Mucosa of rectum (tissue), 2 donors: ENCODE measurements around the gene ZNF154.

Source experiments
- H3K27ac ChIP-seq, 2 donors: one replicate each; pipeline ENCODE4 v1.7.0; 2013; ENCODE audit warnings: inconsistent platforms in 2 of 2, low read depth in 2 of 2, low read length in 2 of 2
- H3K27me3 ChIP-seq, 2 donors: one replicate each; pipeline ENCODE4 v1.7.0; 2013; ENCODE audit warnings: low read length in 2 of 2; ENCODE audit not compliant: control insufficient read depth in 2 of 2, insufficient read depth in 2 of 2
- H3K36me3 ChIP-seq, 2 donors: one replicate each; pipeline ENCODE4 v1.7.0; 2013; ENCODE audit warnings: low read length in 2 of 2; ENCODE audit not compliant: control insufficient read depth in 2 of 2, insufficient read depth in 2 of 2
- H3K4me1 ChIP-seq, 2 donors: one replicate each; pipeline ENCODE4 v1.7.0; 2013; ENCODE audit warnings: low read length in 2 of 2, mild to moderate bottlenecking in 1 of 2; ENCODE audit not compliant: control insufficient read depth in 2 of 2, insufficient read depth in 2 of 2
- H3K4me3 ChIP-seq, 2 donors: one replicate each; pipeline ENCODE4 v1.7.0; 2013; ENCODE audit warnings: low read length in 2 of 2
- H3K9ac ChIP-seq, 2 donors: one replicate each; pipeline ENCODE4 v1.7.0; 2013; ENCODE audit warnings: low read length in 2 of 2, low read depth in 1 of 2, mild to moderate bottlenecking in 1 of 2
- H3K9me3 ChIP-seq, 2 donors: one replicate each; pipeline ENCODE4 v1.7.0; 2013; ENCODE audit warnings: low read length in 2 of 2; ENCODE audit not compliant: control insufficient read depth in 2 of 2
- donor health status: healthy.
- donor health status: Normal muscosa, but diverticular disease.

The ZNF154 gene

DNA sequence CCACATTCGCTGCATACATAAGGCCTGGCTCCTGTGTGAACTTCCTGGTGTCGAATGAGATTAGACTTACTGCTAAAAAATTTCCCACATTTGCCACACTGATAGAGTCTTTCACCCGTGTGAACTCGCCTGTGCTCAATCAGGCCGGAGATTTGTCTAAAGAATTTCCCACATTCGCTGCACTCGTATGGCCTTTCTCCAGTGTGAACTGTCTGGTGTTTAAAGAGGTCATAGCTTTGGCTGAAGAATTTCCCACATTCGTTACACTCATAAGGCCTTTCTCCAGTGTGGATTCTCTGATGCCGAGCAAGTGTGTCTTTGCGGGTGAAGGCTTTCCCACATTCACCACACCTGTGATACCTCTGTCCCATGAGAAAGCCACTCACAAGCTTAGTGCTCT, 11.9 kb upstream of the ZNF154 start:
- H3K9me3 ChIP-seq: peaks cover 24 to 53% of the 10 kb centered on the region in 2 donors
- H3K9ac ChIP-seq: no peak overlapping the region
- no peaks in the 10 kb centered on the region for H3K27me3 ChIP-seq
- no peaks in the 10 kb centered on the region for H3K4me1 ChIP-seq
- no peak overlapping the region for H3K4me3 ChIP-seq
- H3K27ac ChIP-seq: no peak overlapping the region
- H3K36me3 ChIP-seq: peaks cover 22 to 43% of the 10 kb centered on the region in 2 donors

GRCh38 chr19:57719901-57720519, 11.0 kb upstream of the ZNF154 start:
- no peaks in the 10 kb centered on the region for H3K27me3 ChIP-seq
- peaks cover 27 to 53% of the 10 kb centered on the region in 2 donors for H3K9me3 ChIP-seq
- no peak overlapping the region for H3K4me3 ChIP-seq
- H3K9ac ChIP-seq: no peak overlapping the region
- no peak overlapping the region for H3K27ac ChIP-seq
- no peaks in the 10 kb centered on the region for H3K4me1 ChIP-seq
- peaks cover 22 to 43% of the 10 kb centered on the region in 2 donors for H3K36me3 ChIP-seq

DNA sequence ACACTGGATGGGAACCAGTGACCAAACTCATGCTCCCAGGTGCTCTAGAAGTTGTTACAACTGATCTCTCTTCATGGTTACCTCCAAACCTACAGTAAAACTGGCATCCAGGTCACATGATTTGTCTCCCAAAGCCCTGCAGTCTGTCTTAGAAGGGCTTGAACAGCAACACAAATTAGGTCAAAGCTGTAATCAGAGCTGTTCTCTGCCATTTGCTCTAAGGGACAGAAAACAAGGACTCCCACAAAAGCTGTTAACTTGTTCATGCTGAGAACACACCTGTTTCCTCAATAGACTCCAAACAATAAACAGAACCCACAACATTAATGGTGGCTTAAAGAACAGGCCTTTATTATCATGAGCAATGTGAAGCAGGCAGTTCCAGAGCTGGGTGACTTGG, 10.4 kb upstream of the ZNF154 start:
- Histone ChIP-seq H3K4me3 (no peak overlapping the region), H3K4me1 (no peaks in the 10 kb centered on the region), H3K27ac (no peak overlapping the region), H3K9ac (no peak overlapping the region), H3K27me3 (no peaks in the 10 kb centered on the region), H3K36me3 (peaks cover 22 to 43% of the 10 kb centered on the region in 2 donors), H3K9me3 (peaks cover 31 to 53% of the 10 kb centered on the region in 2 donors)

DNA sequence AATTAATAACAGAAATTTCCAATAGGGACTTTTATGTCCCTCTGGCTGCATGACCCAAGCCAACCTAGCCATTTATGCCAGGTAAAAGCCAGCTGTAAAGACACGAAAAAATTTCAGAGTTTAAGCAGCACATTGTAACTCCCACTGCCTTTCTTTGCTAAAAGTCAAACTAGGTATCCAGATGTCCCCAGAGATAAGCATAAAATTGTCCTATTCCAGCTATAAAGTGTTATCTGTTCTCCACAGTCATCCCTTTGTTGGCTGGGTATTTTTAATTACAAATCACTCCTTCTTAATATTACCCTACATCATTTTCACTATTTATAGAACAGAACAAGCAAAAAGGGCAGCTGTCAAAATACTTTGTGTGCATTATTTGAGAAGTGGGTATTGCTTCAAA, 3.2 kb upstream of the ZNF154 start:
- peaks cover 15 to 20% of the 10 kb centered on the region in 2 donors for H3K9me3 ChIP-seq
- no peaks in the 10 kb centered on the region for H3K27me3 ChIP-seq
- H3K9ac ChIP-seq: no peak overlapping the region
- no peak overlapping the region for H3K27ac ChIP-seq
- peaks cover 0 to 7% of the 10 kb centered on the region in 2 donors for H3K36me3 ChIP-seq
- H3K4me3 ChIP-seq: no peak overlapping the region
- H3K4me1 ChIP-seq: no peaks in the 10 kb centered on the region

DNA sequence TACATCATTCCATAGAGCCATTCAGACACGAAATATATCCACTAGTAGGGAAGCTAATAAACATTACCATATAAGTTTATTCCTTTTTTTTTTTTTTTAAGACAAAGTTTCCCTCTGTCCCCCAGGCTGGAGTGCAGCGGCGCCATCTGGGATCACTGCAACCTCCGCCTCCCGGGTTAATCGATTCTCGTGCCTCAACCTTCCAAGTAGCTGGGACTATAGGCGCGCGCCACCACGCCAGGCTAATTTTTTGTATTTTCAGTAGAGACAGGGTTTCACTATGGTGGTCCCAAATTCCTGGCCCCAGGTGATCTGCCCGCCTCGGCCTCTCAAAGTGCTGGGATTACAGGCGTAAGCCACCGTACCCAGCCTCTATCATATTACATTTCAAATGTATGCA, 612 bp upstream of the ZNF154 start:
- H3K4me3 ChIP-seq: no peak overlapping the region
- H3K9ac ChIP-seq: no peak overlapping the region
- no peaks in the 10 kb centered on the region for H3K27me3 ChIP-seq
- H3K4me1 ChIP-seq: no peaks in the 10 kb centered on the region
- peaks cover 0 to 5% of the 10 kb centered on the region in 2 donors for H3K36me3 ChIP-seq
- H3K9me3 ChIP-seq: peaks cover 11 to 22% of the 10 kb centered on the region in 2 donors
- H3K27ac ChIP-seq: no peak overlapping the region

- Histone ChIP-seq H3K9me3 (peaks cover 26 to 32% of the 10 kb centered on the region in 2 donors), H3K27me3 (no peaks in the 10 kb centered on the region), H3K27ac (no peak overlapping the region), H3K9ac (no peak overlapping the region), H3K4me1 (no peaks in the 10 kb centered on the region), H3K4me3 (no peak overlapping the region), H3K36me3 (peaks cover 0 to 9% of the 10 kb centered on the region in 2 donors)
Measured at GRCh38 chr19:57706346-57706745, 2.7 kb downstream of the ZNF154 start.

- H3K27ac ChIP-seq: no peak overlapping the region
- no peaks in the 10 kb centered on the region for H3K4me1 ChIP-seq
- H3K9me3 ChIP-seq: peaks cover 45 to 49% of the 10 kb centered on the region in 2 donors
- H3K27me3 ChIP-seq: no peaks in the 10 kb centered on the region
- no peak overlapping the region for H3K9ac ChIP-seq
- H3K36me3 ChIP-seq: peaks cover 4 to 13% of the 10 kb centered on the region in 2 donors
- H3K4me3 ChIP-seq: no peak overlapping the region
Measured at GRCh38 chr19:57701625-57702024, 7.4 kb downstream of the ZNF154 start.

GRCh38 chr19:57689750-57690149, 19.3 kb downstream of the ZNF154 start:
- Histone ChIP-seq H3K36me3 (peaks cover 33 to 35% of the 10 kb centered on the region in 2 donors), H3K9ac (no peak overlapping the region), H3K4me1 (no peaks in the 10 kb centered on the region), H3K4me3 (no peak overlapping the region), H3K27ac (no peak overlapping the region), H3K27me3 (no peaks in the 10 kb centered on the region), H3K9me3 (peaks cover 66 to 74% of the 10 kb centered on the region in 2 donors)

DNA sequence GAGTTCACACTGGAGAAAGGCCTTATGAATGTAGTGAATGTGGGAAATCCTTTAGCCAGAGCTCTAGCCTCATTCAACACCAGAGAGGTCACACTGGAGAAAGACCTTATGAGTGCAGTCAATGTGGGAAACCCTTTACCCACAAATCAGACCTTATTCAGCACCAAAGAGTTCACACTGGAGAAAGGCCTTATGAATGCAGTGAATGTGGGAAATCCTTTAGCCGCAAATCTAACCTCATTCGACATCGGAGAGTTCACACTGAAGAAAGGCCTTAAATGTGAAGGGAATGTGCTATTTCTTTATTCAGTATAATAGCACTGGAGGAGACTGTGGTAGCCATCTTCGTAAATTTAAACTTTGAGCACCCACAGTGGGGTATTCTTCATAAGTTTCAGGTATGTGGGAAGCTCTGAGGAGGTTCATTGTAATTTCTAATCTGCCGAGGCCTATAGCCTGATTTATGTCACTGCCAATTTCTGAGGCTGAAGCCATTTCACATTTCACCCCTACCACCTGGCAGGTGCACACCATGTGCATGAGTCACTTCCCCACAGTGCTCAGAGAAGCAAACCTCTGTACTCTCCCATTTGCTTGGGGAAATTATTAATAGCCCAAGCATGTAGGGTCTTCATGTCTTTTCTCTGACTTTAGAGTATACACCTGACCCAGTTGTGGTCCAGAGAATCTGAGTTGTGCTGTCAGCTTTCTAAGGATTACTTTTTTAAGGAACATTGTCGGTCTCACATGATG, 20.8 kb downstream of the ZNF154 start:
- H3K4me1 ChIP-seq: peaks cover under 1 to 3% of the 10 kb centered on the region in 2 donors
- peaks cover 69 to 77% of the 10 kb centered on the region in 2 donors for H3K9me3 ChIP-seq
- H3K36me3 ChIP-seq: peaks cover 47 to 51% of the 10 kb centered on the region in 2 donors
- no peaks in the 10 kb centered on the region for H3K27me3 ChIP-seq
- H3K9ac ChIP-seq: no peak overlapping the region
- H3K4me3 ChIP-seq: no peak overlapping the region
- no peak overlapping the region for H3K27ac ChIP-seq

GRCh38 chr19:57687363-57688010, 21.5 kb downstream of the ZNF154 start:
- H3K27me3 ChIP-seq: no peaks in the 10 kb centered on the region
- peaks cover 72 to 77% of the 10 kb centered on the region in 2 donors for H3K9me3 ChIP-seq
- H3K4me3 ChIP-seq: peak overlapping the region in 1 of 2 donors; percentile 21
- no peak overlapping the region for H3K9ac ChIP-seq
- peaks cover 7 to 10% of the 10 kb centered on the region in 2 donors for H3K4me1 ChIP-seq
- H3K27ac ChIP-seq: no peak overlapping the region
- peaks cover 47 to 52% of the 10 kb centered on the region in 2 donors for H3K36me3 ChIP-seq
